ENCODE measurements around the gene EFL1. TPM values are rescaled to one million over a fixed set of nuclear protein-coding genes. Genes with fewer than 3 reads are reported as not detected.
"Not testable (repeated sequence)": the region's sequence is repeated elsewhere in the genome, so short reads cannot be mapped to it uniquely, and the experiment has no call there.

Gene EFL1
- 18.0 and 22.9 TPM in 2 replicates for total RNA-seq

GRCh38 chr15:82262422-82263026 lies at the start of gene EFL1, which contains the start of gene SAXO2:
EFL1 (minus strand) TSS chr15:82262734; CDS start chr15:82261778, 956 bp downstream.
SAXO2 (plus strand) TSS chr15:82262818; CDS start chr15:82262880, 62 bp downstream.
- peak within 1 kb of the TSS; percentile 74 for H3K4me3 ChIP-seq (ENCODE audit: low read depth, low read length)
- DNase-seq (ENCODE audit: low read depth) = peak; percentile 86
- TF ChIP-seq CTCF (IDR thresholded peaks at IDR 0.05; ENCODE audit: insufficient read depth, low read depth, low read length) = no peak

- DNase-seq (ENCODE audit: low read depth); H3K4me3 ChIP-seq (ENCODE audit: low read depth, low read length): not testable (repeated sequence)
These were observed 48.8 kb upstream of the EFL1 start for GRCh38 chr15:82311321-82311720.

- no peak for TF ChIP-seq CTCF (IDR thresholded peaks at IDR 0.05; ENCODE audit: insufficient read depth, low read depth, low read length)
- no peak overlapping the region for H3K4me3 ChIP-seq (ENCODE audit: low read depth, low read length)
- no peak for DNase-seq (ENCODE audit: low read depth)
These were observed 47.3 kb upstream of the EFL1 start for GRCh38 chr15:82309802-82310201.

GRCh38 chr15:82307714-82308081 lies 45.2 kb upstream of the EFL1 start:
- DNase-seq (ENCODE audit: low read depth) = no peak
- no peak overlapping the region for H3K4me3 ChIP-seq (ENCODE audit: low read depth, low read length)
- TF ChIP-seq CTCF (IDR thresholded peaks at IDR 0.05; ENCODE audit: insufficient read depth, low read depth, low read length) = no peak

GRCh38 chr15:82306791-82307713 lies 44.5 kb upstream of the EFL1 start:
- no peak overlapping the region for H3K4me3 ChIP-seq (ENCODE audit: low read depth, low read length)
- TF ChIP-seq CTCF (IDR thresholded peaks at IDR 0.05; ENCODE audit: insufficient read depth, low read depth, low read length) = no peak
- DNase-seq (ENCODE audit: low read depth) = no peak

GRCh38 chr15:82305621-82306048 lies 43.1 kb upstream of the EFL1 start:
- DNase-seq (ENCODE audit: low read depth) = no peak
- TF ChIP-seq CTCF (IDR thresholded peaks at IDR 0.05; ENCODE audit: insufficient read depth, low read depth, low read length) = no peak
- H3K4me3 ChIP-seq (ENCODE audit: low read depth, low read length) = no peak overlapping the region

GRCh38 chr15:82304778-82305090 lies 42.2 kb upstream of the EFL1 start:
- no peak for TF ChIP-seq CTCF (IDR thresholded peaks at IDR 0.05; ENCODE audit: insufficient read depth, low read depth, low read length)

More at GRCh38 chr15:82304778-82305090, 42.2 kb upstream of the EFL1 start:
- no peak overlapping the region for H3K4me3 ChIP-seq (ENCODE audit: low read depth, low read length)
- no peak for DNase-seq (ENCODE audit: low read depth)
